Iris pigment epithelial cell (primary cell): ENCODE measurements around the gene AMT.
A peak's percentile ranks its signal among the peaks of the same experiment; 100 is the strongest.

Experiments used
- DNase-seq: peaks from one replicate; pipeline ENCODE4 v3.0.0-alpha.2; 2011; ENCODE audit warnings: low read depth

The AMT gene, protein sequence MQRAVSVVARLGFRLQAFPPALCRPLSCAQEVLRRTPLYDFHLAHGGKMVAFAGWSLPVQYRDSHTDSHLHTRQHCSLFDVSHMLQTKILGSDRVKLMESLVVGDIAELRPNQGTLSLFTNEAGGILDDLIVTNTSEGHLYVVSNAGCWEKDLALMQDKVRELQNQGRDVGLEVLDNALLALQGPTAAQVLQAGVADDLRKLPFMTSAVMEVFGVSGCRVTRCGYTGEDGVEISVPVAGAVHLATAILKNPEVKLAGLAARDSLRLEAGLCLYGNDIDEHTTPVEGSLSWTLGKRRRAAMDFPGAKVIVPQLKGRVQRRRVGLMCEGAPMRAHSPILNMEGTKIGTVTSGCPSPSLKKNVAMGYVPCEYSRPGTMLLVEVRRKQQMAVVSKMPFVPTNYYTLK

DNA sequence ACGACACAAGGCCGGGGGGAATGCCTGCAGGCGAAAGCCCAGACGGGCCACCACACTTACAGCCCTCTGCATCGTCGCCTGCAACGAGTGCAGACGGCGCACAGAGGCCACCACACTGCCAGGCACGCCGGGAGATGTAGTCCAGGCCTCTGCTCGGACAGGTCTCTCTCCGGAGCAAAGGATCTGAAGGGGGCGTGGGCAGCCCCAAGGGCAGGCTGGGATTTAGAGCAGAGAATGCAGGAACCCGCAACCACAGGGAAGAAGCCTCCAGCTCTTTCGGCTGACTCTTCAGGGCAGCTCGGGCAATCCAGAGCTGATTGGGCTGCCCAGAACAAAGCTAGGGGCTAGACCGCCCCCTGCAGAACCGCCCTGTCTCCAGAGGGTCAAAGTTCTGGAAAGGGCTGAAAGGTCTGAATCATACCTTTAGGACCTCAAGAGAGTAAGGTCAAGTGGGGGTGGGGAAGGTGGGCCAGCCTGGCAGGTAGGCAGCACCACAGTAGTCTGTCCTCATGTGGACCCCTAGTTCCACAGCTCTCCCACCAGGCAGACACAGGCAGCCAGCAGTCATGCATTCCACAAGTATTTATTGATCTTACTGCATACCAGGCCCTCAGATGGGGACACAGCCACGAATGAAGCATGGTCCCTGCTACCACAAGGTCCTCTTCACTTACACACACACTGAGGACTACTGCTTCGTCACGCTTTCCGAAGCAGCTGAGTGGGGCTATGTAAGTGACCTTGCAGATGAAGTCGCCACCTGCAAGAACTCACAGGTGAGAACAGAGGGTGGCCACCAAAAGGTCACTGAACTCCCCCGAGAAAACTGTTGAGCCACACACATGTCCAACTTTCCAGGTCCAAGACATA is at the start of gene AMT:
AMT (minus strand) TSS at position 95 of the 870 bp plus-strand sequence; CDS start at position 72, 23 bp downstream.
- peak; percentile 45 for DNase-seq

DNA sequence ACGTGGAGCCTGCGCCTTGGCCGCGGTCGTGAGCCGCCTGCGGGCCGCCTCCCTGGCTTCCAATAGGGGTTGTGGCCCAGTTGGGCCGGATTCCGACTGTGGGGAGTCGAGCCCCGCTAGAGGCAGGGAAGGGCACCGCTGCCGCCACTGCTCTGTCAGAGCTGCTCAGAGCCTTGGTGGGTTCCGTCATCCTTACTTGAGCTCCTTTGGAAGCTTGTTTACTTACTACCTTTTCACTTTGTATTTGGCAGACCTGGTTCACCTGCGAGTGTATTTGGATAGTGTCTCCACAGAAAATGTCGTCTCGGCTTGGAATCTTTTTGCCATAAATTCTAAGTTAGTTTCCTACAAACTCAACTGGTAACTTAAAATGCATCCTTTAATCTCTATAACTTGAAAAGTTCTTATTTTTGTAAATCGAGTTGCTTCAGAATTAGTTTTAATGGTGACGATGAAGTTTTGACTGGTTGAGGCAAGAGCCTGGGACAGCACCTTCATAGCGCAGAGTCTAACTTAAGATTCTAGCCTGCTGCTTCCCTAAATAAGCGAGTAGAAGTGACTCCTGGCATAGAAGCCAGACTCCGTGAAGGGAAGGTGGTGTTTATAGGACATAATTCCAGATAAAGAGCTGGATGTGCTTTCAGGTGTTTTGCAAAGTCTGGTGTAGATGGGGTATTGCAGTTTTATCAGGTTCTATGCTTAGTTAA is 48.6 kb upstream of the AMT start:
- DNase-seq, result peak; percentile 24

DNA sequence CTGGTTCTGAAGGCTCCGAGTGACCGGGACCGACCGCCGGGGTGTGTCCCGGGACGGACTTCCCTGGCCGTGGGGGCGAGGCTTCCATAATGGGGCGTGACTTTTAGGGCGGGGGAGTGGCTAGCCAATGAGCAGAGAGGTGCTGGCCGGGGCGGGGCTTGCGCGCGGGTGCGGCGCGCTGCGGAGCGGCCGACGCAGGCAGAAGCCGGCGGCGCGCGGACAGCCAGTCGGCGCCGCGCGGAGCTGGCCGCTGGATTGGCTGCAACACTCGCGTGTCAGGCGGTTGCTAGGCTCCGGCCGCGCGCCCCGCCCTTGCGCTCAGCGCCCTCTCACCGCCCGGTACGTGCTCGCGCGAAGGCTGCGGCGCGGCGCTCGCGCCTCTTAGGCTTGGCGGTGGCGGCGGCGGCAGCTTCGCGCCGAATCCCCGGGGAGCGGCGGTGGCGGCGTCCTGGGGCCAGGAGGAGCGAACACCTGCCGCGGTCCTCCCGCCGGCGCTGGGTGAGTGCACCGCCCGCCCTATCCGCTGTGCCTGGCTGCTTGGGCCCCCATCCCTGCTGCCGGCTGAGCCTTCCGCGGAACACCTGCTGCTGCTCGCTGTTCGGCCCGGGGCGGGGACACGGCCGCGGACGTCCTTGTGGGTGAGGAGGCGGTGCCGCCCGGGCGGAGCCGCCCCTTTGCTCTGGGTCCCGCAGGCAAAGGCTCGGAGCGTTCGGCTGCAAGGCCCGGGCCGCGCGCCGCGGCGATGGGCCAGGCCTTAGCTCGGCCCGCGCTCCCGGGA is 47.9 kb upstream of the AMT start, which contains the start of gene DAG1:
DAG1 (plus strand) TSS at position 332 of the 778 bp plus-strand sequence. CDS start 40,268 bp downstream, outside the sequence.
- DNase-seq, result peak; percentile 97

DNA sequence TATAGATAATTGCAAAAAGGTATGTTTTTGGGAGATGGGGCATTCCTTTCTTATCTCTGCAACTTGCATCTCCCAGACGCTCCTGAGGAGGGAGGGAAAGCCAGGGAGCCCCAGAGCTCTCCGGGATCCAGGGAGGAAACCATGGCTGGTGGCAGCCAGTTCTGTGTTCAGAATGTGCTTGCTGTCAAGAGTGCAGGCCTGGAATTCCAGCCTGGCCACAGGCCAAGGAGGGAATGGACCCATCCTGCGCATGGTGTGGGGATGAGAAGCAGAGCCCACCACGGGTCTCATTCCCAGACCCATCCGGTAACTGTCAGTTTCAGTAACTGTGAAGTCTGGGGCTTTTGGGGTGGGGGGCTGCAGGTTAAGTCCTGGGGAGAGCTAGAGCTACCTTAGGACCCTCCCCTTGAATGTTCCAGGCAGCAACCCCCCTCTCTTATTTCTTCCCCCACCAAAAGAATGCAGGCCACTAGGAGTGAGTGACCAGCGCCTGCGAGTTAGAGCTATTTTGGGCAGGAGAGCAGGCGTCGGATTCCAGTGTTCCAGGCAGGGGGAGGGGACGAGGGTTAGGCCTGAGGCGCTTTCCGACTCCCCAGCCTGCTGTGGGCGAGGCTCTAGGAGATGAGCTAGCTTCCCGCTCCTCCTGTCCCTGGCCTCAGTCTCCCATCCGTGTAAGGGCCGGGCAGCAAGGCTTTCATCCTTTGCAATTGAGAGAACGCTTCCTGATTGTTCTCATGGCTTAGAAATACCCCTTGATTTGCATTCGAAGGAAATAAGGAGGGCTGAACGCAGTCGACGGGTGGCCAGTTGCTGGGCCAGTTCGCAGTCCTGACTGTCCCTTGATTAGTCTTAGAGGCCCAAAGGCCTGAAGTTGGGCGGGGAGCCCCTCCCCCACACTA is 47.0 kb upstream of the AMT start:
- DNase-seq, result peak; percentile 62

- DNase-seq, result no peak
These were observed 43.8 kb upstream of the AMT start for GRCh38 chr3:49466085-49466484.

- DNase-seq, result peak; percentile 42
These were observed 43.2 kb upstream of the AMT start for GRCh38 chr3:49465270-49466034.

DNA sequence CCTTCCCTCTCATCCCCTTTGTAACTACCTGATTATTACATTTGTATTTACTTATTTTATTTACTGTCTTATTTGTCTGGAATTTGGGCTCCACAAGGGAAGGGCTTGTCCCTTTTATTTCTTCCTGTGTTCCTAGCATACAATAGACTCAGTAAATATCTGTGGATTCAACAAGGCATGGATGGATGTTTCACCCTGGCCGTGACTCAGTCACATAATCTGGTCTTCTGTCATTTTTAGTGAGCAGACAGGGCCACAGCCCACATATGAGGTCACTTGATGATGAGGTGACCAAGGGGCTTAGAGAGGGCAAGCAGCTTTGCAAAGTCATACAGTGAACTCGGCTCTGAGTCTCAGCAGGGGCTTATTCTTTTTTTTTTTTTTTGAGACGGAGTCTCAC is 39.9 kb upstream of the AMT start:
- peak; percentile 30 for DNase-seq

DNA sequence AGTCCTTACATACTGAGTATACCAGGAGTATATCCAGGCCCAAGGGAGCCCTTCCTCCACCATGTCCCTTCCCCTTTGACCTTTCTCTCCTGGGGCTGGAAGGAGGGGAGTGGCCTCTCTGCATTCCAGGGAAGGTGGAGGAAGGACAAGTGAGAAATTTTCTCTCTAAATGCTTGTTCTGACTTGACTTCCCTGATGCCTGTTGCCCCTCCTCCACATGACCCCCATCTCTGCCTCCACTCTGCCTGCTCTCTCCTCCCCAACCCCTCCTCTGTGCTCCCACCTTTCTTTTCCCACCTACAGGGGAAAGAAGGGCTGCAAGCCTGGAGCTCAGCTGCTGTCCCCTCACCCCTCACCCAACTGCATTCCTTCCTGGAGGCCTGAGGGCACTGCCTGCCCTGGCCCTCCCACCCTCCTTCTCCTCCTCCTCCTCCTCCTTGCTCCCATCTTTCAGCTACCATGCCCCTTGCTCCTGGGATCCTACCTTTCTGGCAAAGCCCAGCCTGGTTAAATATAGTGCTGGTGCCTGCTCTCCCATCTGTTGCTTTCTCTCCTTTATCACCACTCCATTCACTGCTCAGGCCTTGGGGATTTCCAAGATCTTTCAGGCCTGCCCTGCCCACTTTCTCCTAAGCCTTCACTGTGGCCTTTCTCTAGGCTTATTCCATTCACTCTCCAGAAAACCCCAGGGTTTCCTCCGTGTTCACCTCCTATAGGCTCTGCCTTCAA is 39.3 kb upstream of the AMT start:
- peak; percentile 57 for DNase-seq

GRCh38 chr3:49460956-49461355 is 38.7 kb upstream of the AMT start:
- DNase-seq, result no peak

DNA sequence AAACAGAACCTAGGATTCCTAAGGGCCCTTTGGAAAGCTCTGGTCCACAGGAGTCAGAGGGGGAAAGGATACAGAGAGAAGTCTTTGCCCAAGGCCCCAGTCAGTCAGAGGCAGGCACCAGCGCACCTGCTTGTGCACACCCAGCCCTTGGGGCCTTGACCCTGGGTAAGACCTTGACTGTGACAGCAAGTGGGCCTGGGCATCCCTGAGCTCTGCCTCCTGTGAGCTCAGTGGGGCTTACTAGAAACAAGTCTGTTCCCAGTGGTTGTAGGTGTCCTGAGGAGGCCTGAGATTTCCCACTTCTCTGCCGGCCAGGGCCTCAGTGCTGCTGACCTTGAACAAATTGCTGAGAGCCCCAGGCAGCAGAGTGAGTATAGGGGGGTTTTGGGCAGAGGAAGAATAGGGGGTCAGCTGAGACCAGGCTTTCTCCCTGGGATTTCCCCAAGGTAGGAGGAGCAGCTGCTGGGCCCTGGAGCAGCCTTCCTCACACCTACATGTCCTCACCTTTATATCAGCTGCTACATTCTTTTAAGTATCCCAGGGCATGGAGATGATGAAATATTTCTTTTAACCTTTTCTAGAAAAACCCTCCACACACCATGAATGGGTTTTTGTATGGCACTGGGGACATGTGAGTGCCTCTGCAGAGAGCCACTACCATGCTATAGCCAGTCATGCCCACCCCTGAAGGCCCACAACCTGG is 38.1 kb upstream of the AMT start:
- DNase-seq, result no peak

GRCh38 chr3:49456466-49456865 is 34.2 kb upstream of the AMT start:
- peak; percentile 19 for DNase-seq

DNA sequence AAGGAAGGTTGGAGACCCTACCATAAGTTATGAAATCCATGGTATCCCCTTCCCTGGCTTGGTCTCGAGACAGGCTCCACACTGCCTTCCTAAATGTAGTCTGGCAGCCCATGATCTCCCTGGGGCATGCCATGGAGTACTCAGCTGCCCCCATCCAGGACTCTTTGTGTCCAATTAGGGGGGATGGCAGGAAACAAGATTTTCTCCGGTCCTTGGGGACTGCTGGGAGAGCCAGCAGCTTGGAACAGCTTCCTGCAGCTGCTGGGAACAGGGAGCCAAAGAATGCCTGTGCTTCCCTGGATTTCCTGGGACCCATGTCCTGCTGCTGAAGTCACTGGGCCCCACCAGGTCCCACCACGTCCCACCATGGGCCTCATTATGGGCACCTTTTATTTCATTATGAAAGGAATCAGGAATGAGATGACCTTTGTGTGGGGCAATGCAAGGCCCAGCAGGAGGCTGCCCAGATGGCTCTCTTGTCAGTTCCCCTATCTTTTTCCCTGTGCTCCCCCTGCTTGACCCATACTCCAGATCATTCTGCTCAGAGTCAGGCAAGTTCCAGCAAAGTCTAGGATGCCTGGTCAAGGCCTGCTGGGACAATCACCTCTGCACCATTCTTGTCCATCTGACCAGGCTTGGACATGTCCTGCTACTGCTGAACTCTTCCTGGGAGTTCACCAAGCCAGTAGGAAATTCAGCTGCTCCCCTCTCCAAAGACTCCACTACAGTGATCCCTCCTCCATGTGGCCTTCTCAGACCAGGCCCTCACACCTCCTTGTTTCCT is 32.8 kb upstream of the AMT start:
- DNase-seq, result no peak

DNA sequence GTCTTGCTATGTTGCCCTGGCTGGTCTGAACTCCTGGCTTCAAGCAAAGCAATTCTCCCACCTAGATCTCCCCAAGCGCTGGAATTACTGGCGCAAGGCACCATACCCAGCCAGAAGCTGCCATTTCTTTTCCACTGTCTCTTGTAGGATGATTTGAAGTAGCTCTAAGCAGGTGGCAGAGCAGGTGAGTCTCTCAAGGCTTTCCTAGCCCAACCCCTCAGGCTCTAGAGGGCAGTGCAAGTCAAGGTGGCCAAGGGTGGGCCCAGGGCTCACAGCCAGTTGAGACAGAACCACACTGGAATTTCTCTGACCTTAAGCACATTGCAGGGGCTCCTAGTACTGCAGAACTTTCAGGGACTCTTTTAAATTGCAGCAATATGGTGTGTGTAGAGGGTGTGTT is 32.2 kb upstream of the AMT start:
- no peak for DNase-seq

DNA sequence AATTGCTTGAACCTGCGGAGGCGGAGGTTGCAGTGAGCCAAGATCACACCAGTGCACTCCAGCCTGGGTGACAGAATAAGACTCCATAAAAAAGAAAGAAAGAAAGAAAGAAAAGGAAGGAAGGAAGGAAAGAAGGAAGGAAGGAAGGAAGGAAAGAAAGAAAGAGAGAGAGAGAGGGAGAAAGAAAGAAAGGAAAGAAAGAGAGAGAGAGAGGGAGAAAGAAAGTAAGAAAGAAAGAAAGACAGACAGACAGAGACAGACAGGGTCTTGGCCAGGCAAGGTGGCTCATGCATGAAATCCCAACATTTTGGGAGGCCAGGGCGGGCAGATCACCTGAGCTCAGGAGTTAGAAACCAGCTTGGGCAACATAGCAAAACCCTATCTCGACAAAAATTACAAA is 31.3 kb upstream of the AMT start:
- no peak for DNase-seq

- DNase-seq, result no peak
These were observed 23.1 kb upstream of the AMT start for GRCh38 chr3:49445391-49445790.

GRCh38 chr3:49434731-49435130 is 12.5 kb upstream of the AMT start:
- DNase-seq, result no peak

DNA sequence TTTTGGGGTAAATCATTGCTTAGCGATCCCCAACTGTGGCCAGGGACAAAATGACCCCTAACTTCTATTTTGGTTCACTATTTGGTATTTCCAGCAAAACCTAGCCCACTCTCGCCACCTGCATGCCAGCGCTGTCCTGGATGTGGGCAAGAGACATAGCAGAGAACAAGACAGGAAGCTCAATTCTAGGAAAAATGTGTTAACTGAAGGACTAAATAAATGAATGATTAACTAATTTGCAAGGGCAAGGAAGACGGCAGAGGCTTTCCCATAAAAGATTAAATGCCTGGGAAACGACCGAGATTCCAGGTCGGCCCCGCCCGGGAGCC is 6.4 kb upstream of the AMT start:
- DNase-seq, result no peak

- DNase-seq, result no peak
These were observed 5.3 kb upstream of the AMT start for GRCh38 chr3:49427586-49427985.
